ENCODE results near the gene CFAP68.

GRCh38 chr11:111852103-111852502, 27.2 kb upstream of the CFAP68 start:
- no peak for TF ChIP-seq YY1 (IDR thresholded peaks at IDR 0.05; ENCODE audit: insufficient read depth, insufficient read length)
- TF ChIP-seq SUZ12 (IDR thresholded peaks at IDR 0.05; ENCODE audit: extremely low read depth, insufficient read depth, insufficient read length) = no peak

All from NT2/D1 (cell line).